22Rv1 (cell line): Measurements from ENCODE around the gene TRIO.

Experiments
- CTCF ChIP-seq: fragments of 450-650 bp; IDR thresholded peaks from 2 replicates; pipeline ENCODE4 v1.5.1; 2017; ENCODE audit warnings: mild to moderate bottlenecking
- ZFX ChIP-seq: fragments of 450-650 bp; IDR thresholded peaks from 2 replicates; pipeline ENCODE4 v1.6.1; 2017; ENCODE audit warnings: antibody characterized with exemption, borderline replicate concordance

DNA sequence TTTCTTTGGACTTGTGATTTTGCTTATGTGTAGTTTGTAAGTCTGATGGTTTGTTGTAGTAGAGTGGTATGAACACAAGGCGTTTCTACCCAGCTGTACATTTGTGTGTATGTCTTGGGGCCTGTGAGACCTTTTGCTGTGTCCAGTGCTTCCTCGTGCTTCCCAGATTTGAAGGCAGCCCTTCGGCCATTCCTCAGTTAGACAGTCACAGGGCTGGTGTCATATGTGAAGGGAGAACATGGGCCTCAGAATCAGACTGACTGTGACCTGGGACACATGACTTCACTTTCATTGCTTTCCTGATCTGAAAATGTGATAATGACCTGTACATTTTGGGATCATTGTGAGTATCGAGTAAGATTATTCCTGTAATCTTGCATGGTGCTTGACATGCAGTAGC lies 140.0 kb downstream of the TRIO start:
- TF ChIP-seq CTCF (no peak), ZFX (no peak)
